PC-3 (cell line): ENCODE data around the gene ZNF773. TPM values are rescaled to one million over a fixed set of nuclear protein-coding genes. Genes with fewer than 3 reads are reported as not detected.
"Not testable (repeated sequence)": the region's sequence is repeated elsewhere in the genome, so short reads cannot be mapped to it uniquely, and the experiment has no call there.

ENCODE experiments used
- ATAC-seq: fragments of 200-7000 bp; cut with Tn5 transposase; 2 replicates; pipeline ENCODE4 v1.9.1; 2020; ENCODE audit warnings: mild to moderate bottlenecking, moderate library complexity
- Bru-seq: library from RNA; stranded (reverse); fragments of 400-500 nt; gene quantifications from one replicate; lab custom pipeline; 2021; lab: Mats Ljungman, UMichigan
- BruChase-seq, 2 experiments: library from RNA; stranded (reverse); fragments of 400-500 nt; gene quantifications; one replicate each; lab custom pipeline; 2021; lab: Mats Ljungman, UMichigan
- BruUV-seq: library from RNA; stranded (reverse); fragments of 400-500 nt; replicated peaks from 2 replicates; lab custom pipeline; 2021; lab: Mats Ljungman, UMichigan
- CTCF ChIA-PET: fragments of 300-600 bp; sonication (Branson Sonifier 250); formaldehyde crosslinking; loops from one replicate; lab custom pipeline; 2022; ENCODE audit warnings: antibody characterized with exemption; lab: Charles Lee
- POLR2A ChIA-PET: fragments of 300-600 bp; sonication (Branson Sonifier 250); formaldehyde crosslinking; loops from one replicate; lab custom pipeline; 2022; ENCODE audit warnings: antibody characterized with exemption; ENCODE audit not compliant: unreplicated experiment; lab: Charles Lee
- DNase-seq: peaks from one replicate; pipeline ENCODE4 v3.0.0-alpha.2; 2015
- H2AFZ ChIP-seq: fragments of 300-600 bp; sonication (generic); 2 replicates; pipeline ENCODE4 v1.6.0; 2016; ENCODE audit warnings: antibody characterized with exemption, low read length
- H3F3A ChIP-seq: fragments of 300-600 bp; sonication (generic); one replicate; pipeline ENCODE4 v1.6.0; 2017; ENCODE audit warnings: antibody characterized with exemption, low read length, control low read depth, mild to moderate bottlenecking; ENCODE audit not compliant: unreplicated experiment
- H3K27ac ChIP-seq: fragments of 300-600 bp; sonication (generic); 2 replicates; pipeline ENCODE4 v1.5.1; 2016; ENCODE audit warnings: mild to moderate bottlenecking, low read length
- H3K27me3 ChIP-seq: fragments of 300-600 bp; sonication (generic); 2 replicates; pipeline ENCODE4 v1.6.1; 2016; ENCODE audit warnings: low read length, mixed read lengths
- H3K36me3 ChIP-seq: fragments of 300-600 bp; sonication (generic); 2 replicates; pipeline ENCODE4 v1.6.1; 2016; ENCODE audit warnings: low read depth, mixed run types, low read length, mixed read lengths
- H3K4me1 ChIP-seq: fragments of 300-600 bp; sonication (generic); 2 replicates; pipeline ENCODE4 v1.5.1; 2016; ENCODE audit warnings: low read length; ENCODE audit not compliant: insufficient read depth
- H3K4me2 ChIP-seq: fragments of 300-600 bp; sonication (generic); 2 replicates; pipeline ENCODE4 v1.6.0; 2016; ENCODE audit warnings: low read length
- H3K4me3 ChIP-seq: fragments of 300-600 bp; sonication (generic); 2 replicates; pipeline ENCODE4 v1.5.1; 2016; ENCODE audit warnings: mild to moderate bottlenecking, low read length, mixed read lengths
- H3K79me2 ChIP-seq: fragments of 300-600 bp; sonication (generic); 2 replicates; pipeline ENCODE4 v1.6.1; 2017; ENCODE audit warnings: low read length, mixed read lengths
- H3K9ac ChIP-seq: fragments of 300-600 bp; sonication (generic); 2 replicates; pipeline ENCODE4 v1.6.0; 2016; ENCODE audit warnings: mild to moderate bottlenecking, low read length
- H3K9me2 ChIP-seq: fragments of 300-600 bp; sonication (generic); replicated peaks from 2 replicates; pipeline ENCODE4 v1.6.1; 2016; ENCODE audit warnings: mixed run types, low read length, mixed read lengths
- H3K9me3 ChIP-seq: fragments of 300-600 bp; sonication (generic); 2 replicates; pipeline ENCODE4 v1.6.1; 2016; ENCODE audit warnings: low read length, mixed read lengths
- H4K20me1 ChIP-seq: fragments of 300-600 bp; sonication (generic); 2 replicates; pipeline ENCODE4 v1.6.1; 2016; ENCODE audit warnings: low read length, mixed read lengths
- EZH2 ChIP-seq: fragments of 300-600 bp; sonication (generic); IDR thresholded peaks from one replicate; pipeline ENCODE4 v1.6.1; 2017; ENCODE audit warnings: antibody characterized with exemption, mild to moderate bottlenecking, low read length; ENCODE audit not compliant: unreplicated experiment
- EZH2phosphoT487 ChIP-seq: fragments of 300-600 bp; sonication (generic); IDR thresholded peaks from 2 replicates; pipeline ENCODE4 v1.6.1; 2018; ENCODE audit warnings: mild to moderate bottlenecking, antibody characterized with exemption, low read length, borderline replicate concordance
- intact Hi-C: fragments of 100-400 bp; cut with micrococcal nuclease; formaldehyde crosslinking; loops from 2 replicates; pipeline ENCODE4 v1.9.0; 2023
- long read RNA-seq: library from polyadenylated mRNA; unstranded; transcript quantifications from one replicate; pipeline ENCODE4 v2.0.0, GENCODE V29; 2021; ENCODE audit not compliant: unreplicated experiment
- total RNA-seq: library from RNA; depleted of rRNA; stranded (reverse); fragments of >200 nt; gene quantifications from 2 replicates; pipeline ENCODE4 v1.2.3, GENCODE V29; 2014; rRNA removed
- TF ChIP-seq, protein P1 (sequence below): fragments of 300-600 bp; sonication (generic); conservative IDR thresholded peaks from 2 replicates; pipeline ENCODE4 v1.5.1; 2017; ENCODE audit warnings: antibody characterized with exemption, low read depth, mild to moderate bottlenecking, low read length

Gene ZNF773
- total RNA-seq (9.0 and 21.1 TPM in 2 replicates), Bru-seq, nascent RNA (percentile 79 among the genes with signal in this experiment), BruChase-seq, experiment 1, labeled RNA remaining after a 6-hour chase (percentile 76 among the genes with signal in this experiment), BruChase-seq, experiment 2, labeled RNA remaining after a 2-hour chase (percentile 90 among the genes with signal in this experiment)
- long read RNA-seq, transcript ZNF773-201 (4 exons, 2,206 nt) = minor isoform, 8 of 49 reads
- long read RNA-seq, transcript ZNF773-204 (4 exons, 2,019 nt) = major isoform, 19 of 49 reads
- long read RNA-seq, partial matches to known transcripts = 0 of 49 reads
- long read RNA-seq, other reads (novel, unspliced or antisense) = 22 of 49 reads

GRCh38 chr19:57499680-57500395 lies at the start of gene ZNF773:
ZNF773 (plus strand) TSS chr19:57499938; CDS start chr19:57500081, 143 bp downstream.
- H3K27ac ChIP-seq, H4K20me1 ChIP-seq, POLR2A ChIA-PET, H3K4me1 ChIP-seq, H3F3A ChIP-seq, CTCF ChIA-PET, H3K9me2 ChIP-seq, H3K27me3 ChIP-seq, H3K9me3 ChIP-seq: not testable (repeated sequence)
- intact Hi-C loops = loop anchor here (1.0 kb wide), 1 partner anchor 13 kb away; the partner anchor contains the start of gene ZNF419
- TSS peak; percentile 86 for BruUV-seq
- peaks cover 40% of the 10 kb centered on the region for H3K36me3 ChIP-seq
- H3K79me2 ChIP-seq = peaks cover 28% of the 10 kb centered on the region
- peak within 1 kb of the TSS; percentile 82 for H3K4me2 ChIP-seq
- DNase-seq = peak; percentile 98
- H2AFZ ChIP-seq = peak within 1 kb of the TSS; percentile 63
- peak within 1 kb of the TSS; percentile 78 for H3K9ac ChIP-seq
- ATAC-seq = peak; percentile 100
- peak within 1 kb of the TSS; percentile 74 for H3K4me3 ChIP-seq

DNA sequence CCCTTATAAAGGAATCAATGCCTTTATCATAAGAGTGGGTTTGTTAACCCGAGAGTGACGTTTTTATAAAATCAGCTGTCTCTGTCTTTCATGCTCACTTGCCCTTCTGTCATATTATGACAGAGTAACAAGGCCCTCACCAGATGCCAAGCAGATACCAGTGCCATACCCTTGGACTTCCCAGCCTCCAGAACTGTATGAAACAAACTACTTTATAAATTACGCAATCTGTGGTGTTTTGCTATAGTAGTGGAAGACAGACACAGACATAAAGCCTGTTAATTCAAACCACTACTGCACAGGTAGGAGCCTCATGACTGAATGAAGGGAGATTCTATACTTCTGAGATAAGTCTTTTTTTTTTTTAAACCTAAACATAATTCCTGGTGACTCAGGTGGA lies 47.4 kb upstream of the ZNF773 start:
- intact Hi-C loops = no loop called here
- Histone ChIP-seq H3F3A (no peaks in the 10 kb centered on the region), H3K4me3 (no peak overlapping the region), H3K4me2 (no peak overlapping the region), H3K36me3 (peaks cover 14% of the 10 kb centered on the region), H4K20me1 (no peaks in the 10 kb centered on the region), H3K9me3 (0 out of 2 replicates have a peak, but pooled peaks cover 4% of the 10 kb centered on the region), H3K27ac (no peak overlapping the region), H3K9me2 (no peaks in the 10 kb centered on the region), H3K9ac (no peak overlapping the region), H3K4me1 (no peaks in the 10 kb centered on the region), H2AFZ (no peak overlapping the region), H3K27me3 (no peaks in the 10 kb centered on the region), H3K79me2 (no peaks in the 10 kb centered on the region)
- DNase-seq = no peak
- POLR2A ChIA-PET = no interaction called here
- TF ChIP-seq, protein P1, sequence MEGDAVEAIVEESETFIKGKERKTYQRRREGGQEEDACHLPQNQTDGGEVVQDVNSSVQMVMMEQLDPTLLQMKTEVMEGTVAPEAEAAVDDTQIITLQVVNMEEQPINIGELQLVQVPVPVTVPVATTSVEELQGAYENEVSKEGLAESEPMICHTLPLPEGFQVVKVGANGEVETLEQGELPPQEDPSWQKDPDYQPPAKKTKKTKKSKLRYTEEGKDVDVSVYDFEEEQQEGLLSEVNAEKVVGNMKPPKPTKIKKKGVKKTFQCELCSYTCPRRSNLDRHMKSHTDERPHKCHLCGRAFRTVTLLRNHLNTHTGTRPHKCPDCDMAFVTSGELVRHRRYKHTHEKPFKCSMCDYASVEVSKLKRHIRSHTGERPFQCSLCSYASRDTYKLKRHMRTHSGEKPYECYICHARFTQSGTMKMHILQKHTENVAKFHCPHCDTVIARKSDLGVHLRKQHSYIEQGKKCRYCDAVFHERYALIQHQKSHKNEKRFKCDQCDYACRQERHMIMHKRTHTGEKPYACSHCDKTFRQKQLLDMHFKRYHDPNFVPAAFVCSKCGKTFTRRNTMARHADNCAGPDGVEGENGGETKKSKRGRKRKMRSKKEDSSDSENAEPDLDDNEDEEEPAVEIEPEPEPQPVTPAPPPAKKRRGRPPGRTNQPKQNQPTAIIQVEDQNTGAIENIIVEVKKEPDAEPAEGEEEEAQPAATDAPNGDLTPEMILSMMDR = no peak
- no peak for TF ChIP-seq EZH2phosphoT487
- no peak for TF ChIP-seq EZH2
- CTCF ChIA-PET = no interaction called here
- no peak for ATAC-seq
- no TSS peak for BruUV-seq

GRCh38 chr19:57465680-57466381 lies 33.9 kb upstream of the ZNF773 start:
- peak; percentile 70; the same call in 1 of the 2 replicates for ATAC-seq
- BruUV-seq = no TSS peak
- Histone ChIP-seq H3K9me3 (peaks cover 19% of the 10 kb centered on the region; the same call in 1 of the 2 replicates), H3K9me2 (no peaks in the 10 kb centered on the region), H4K20me1 (no peaks in the 10 kb centered on the region), H3K27ac (no peak overlapping the region), H2AFZ (no peak overlapping the region), H3K9ac (no peak overlapping the region), H3K4me3 (no peak overlapping the region), H3K79me2 (no peaks in the 10 kb centered on the region), H3K36me3 (peaks cover 10% of the 10 kb centered on the region; the same call in 1 of the 2 replicates), H3K4me1 (no peaks in the 10 kb centered on the region), H3K4me2 (no peak overlapping the region), H3K27me3 (no peaks in the 10 kb centered on the region), H3F3A (no peaks in the 10 kb centered on the region)
- intact Hi-C loops = no loop called here
- TF ChIP-seq, protein P1 = peak; percentile 90
- TF ChIP-seq EZH2phosphoT487 (no peak), EZH2 (no peak)
- POLR2A ChIA-PET = no interaction called here
- CTCF ChIA-PET = no interaction called here
- DNase-seq = peak; percentile 76
